C1 segment of cervical spinal cord (tissue), 14 donors: ENCODE data around the gene IRF2.
"Not testable (repeated sequence)": the region's sequence is repeated elsewhere in the genome, so short reads cannot be mapped to it uniquely, and the experiment has no call there.

Experiments used
- DNase-seq, 14 donors: peaks; one replicate each; lab custom pipeline; 2025; lab: John Stamatoyannopoulos, UW

Gene IRF2

DNA sequence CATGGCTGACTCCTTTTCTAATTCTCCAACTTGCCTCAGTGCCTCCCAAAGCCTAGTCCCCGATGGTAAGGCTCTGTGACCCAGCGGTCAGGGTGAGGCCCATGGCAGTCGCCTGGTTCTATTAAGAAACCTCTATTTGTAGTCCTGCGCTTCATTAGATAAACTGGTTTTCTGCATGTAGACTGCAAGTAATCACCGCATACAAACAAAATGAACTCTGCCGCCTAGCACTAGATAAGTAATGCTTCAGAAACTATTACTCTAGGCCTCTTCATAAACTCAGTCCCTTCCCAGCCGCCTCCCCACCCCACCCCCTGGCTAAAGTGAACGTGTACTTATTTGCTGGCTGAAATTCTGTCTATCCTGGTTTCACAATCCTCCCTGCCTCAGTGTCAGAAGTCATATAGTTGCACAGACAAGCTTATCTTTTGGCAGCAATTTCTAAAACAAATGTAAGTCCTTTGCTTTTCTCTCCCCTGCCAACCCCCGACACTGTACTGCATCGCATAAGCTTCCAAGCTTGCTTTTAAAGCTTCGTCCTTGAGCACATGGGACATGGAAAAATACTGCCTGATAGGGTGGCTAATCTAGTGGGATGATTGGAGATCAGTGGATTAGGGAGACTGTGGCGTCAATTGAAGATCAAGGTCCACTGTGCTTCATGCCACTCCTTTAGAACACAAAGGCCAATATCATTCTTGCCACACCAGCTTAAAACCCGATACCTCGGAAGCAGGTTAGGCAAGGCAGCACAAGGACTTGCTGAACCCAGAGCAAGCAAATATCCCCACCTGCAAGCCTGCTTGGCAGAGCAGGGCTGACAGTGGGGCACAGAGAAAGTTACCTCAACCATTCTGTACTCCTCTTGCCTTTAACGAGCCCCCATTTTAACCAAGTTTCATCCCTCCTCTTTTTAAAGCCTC is 125.8 kb downstream of the IRF2 start:
- no peak for DNase-seq

DNA sequence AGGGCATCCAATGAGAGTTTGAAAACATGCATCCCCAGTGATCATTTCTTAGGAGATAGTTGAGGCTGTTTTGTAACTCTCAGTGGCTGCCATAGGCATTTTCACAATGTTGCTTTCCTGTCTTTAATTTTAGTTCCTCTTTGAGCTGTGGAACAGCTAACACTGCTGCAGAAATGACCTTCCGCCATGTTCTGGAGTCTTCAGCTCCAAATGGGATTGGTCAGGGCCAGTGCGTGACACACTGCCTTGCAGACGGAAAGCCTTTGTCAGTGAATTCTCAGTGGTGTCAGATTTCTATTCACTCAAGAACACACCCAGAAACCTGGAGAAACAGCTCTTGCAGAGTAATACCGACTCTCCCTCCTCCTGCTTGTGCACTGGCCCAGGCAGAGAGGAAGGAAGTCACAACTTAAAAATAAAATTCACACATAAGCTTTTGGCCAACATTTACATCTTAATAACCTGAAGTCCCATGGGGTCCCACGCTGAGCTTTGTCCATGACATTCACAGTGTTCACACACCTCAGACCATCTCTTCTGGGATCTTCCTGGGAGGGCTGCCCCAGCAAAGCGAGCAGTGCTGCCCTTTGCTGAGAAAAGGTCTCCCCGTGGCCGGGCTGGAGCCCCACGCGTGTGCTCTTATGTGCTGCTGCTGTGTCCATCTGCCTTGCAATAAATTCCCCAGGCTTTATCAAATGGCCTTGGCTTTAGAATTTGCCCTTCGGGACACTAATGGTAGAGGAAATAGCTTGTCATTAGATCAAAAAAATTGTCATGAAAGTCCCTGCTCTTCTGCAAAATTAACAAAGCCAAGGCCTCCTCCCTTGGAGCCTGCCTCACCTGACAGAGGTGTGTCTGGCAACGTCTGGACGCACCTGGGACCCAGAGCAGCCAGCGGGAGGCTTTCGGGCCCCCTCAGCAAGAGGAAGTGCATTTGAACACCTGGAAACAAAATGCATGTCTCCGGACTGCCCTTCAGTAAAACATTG is 126.8 kb downstream of the IRF2 start:
- peak in 5 of 14 donors; percentile 1 to 28 (median 10) for DNase-seq

DNA sequence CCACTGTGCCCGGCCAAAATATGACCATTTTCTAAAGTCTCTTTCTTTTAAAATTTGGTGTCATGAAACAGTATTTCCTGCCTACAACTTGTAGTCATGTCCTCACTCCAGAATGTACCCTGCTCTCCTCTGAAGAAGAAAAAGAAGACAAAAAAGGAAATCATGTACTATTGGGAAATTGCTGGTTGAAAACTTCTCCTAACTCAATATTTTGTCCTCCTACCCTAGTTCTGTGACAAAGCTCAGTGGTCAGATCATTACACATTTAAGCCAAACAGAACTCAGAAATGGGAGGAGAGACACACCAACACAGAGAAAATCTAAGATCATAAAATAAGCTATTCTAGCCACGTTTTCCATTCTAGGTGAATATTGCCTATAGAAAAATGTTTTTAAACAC is 127.7 kb downstream of the IRF2 start:
- no peak for DNase-seq

DNA sequence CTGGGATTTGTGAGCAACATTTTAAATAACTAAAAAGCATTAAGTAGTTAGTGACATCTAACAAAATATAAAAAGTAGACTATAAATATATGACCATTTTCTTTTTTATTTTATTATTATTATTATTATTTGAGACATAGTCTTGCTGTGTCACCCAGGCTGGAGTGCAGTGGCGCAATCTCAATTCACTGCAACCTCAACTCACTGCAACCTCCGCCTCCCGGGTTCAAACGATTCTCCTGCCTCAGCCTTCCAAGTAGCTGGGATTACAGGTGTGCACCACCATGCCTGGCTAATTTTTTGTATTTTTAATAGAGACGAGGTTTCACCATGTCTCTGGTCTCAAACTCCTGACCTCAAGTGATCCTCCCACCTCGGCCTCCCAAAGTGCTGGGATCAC is 128.1 kb downstream of the IRF2 start:
- DNase-seq: not testable (repeated sequence)

DNA sequence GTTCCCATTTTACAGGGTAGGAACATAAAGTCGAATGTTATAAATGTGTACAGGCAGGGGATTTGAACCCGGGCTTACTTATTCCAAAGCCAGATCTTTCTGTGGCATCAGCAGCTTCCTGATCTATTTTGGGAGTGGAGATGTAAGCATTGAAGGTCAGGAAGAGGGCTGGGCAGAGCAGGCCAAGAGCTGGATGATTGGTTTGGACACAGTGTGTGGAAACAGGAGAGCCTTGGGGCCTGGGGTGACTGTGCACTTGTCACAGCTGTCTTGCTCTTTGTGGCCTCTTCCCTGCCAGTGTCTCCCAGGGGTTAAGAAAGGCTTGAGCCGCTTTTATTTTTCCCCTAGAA is 128.8 kb downstream of the IRF2 start:
- no peak for DNase-seq

DNA sequence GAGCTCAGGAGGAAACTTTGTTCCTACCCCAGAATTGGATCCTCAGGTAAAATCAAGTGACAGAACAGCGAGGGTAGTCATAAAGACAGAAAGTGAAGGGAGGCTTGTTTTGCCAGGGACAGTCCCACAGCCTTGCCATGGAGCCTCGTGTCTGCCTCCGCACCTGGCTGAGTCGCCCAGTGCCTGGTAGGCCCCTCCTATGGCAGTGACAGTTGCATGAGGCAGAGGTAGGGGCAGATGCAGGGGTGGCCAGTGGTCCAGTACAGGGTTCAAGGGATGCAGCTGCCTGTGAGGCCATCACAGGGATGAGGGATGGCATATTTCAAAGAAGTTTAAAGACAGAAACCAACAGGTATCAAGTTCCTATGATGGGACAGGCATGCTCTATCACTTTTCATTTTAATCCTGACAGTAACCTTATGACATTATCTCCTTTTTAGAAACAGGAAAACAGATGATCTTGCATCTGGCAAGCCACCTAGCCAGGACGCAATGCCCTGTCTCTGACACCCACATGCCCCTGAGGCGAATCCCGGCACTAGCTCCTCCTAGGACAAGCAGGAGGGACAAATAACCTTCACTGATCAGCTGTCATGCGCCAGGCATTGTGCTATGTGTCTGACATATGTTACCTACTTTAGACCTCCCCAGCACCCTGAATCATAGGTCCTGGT is 129.3 kb downstream of the IRF2 start:
- no peak for DNase-seq

DNA sequence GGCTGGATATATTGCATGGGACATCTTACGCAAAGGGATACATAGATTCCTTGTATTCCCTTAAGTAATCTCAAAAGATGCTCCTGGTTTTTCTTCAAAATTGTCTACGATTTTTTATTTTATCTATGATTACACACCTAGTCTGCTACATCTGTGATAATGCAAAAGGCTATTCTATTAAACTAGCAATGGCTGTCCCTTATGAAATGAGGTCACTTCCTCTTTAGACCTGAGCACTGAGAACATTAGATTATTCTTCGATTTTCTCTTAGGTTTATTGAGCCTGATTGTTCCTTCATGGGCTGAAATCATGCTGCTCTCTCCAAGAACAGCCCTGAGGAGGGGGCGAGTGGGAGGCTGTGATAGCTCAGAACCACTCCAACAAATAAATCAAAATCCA is 129.9 kb downstream of the IRF2 start:
- DNase-seq: no peak

DNA sequence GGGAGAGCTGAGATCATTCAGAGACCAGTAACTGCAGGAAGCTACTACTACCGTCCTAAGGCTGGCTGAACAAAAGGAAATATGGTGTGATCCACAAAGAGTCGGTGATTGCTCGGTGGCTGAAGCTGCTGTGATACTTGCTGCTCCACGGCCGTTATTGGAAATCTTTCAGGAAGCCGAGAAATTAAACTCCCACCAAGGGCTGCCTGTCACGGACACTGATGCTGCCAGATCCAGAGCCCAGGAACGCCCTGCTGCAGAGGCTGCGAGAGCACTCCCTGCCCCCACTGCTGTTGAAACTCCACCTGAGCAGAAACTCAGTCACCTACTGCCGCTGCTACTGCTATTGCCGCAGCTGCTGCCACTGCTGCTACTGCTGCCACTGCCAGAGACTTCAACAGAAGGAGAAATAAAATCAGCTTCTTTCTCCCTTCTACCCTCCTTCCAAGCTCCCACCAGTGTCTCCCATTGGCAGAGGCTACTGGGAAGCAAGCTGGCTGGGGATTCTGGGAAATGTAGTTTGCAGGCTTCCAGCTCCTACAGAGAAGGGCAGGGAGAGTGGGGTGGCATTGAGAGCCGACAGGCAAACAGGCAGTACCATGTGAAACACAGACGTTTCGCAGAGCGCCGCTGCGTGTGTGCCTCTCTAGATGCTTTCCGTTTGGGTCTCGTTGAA is 130.7 kb downstream of the IRF2 start:
- DNase-seq: peak in 13 of 14 donors; percentile 17 to 90 (median 75)

DNA sequence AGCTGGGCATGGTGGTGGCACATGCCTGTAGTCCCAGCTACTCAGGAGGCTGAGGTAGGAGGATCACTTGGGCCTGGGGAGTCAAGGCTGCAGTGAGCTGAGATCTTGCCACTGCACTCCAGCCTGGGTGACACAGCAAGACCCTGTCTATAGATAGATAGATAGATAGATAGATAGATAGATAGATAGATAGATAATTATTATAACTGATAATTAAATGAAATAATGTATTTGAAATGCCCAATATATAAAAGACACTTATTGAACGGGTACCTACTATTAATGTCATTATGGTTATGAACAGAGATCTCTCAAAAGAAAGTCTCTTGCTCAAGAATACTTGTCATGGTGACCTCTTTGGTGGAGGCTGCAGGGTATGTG is 131.5 kb downstream of the IRF2 start:
- DNase-seq: not testable (repeated sequence)

DNA sequence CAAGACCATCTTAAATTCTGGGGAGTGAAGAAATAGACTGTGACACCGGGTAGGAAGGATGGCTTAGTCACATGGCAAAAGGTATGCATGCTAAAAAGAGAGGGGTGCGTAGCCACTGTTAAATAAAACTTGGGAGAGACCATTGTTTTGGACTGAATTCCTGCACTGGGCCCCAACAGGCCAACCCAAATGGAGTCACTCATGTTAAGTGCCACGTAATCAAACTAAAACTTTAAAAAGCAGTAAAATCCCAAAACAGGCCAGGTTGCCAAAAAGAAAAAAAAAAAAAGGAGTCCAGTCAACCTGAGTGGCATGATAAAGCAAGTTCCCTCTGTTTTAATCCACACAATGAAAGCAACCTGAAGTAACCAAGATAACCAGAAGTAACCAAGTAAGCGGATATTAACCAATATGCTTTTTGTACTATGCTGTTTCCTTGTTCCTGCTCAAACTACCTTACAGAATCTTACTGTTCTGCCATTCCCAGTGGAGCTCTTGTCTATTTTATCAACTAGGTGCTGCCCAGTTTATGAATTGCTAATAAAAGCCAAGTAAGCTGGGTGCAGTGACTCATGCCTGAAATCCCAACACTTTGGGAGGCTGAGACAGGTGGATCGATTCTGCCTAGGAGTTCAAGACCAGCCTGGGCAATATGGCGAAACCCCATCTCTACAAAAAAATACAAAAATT is 132.0 kb downstream of the IRF2 start:
- DNase-seq: no peak

DNA sequence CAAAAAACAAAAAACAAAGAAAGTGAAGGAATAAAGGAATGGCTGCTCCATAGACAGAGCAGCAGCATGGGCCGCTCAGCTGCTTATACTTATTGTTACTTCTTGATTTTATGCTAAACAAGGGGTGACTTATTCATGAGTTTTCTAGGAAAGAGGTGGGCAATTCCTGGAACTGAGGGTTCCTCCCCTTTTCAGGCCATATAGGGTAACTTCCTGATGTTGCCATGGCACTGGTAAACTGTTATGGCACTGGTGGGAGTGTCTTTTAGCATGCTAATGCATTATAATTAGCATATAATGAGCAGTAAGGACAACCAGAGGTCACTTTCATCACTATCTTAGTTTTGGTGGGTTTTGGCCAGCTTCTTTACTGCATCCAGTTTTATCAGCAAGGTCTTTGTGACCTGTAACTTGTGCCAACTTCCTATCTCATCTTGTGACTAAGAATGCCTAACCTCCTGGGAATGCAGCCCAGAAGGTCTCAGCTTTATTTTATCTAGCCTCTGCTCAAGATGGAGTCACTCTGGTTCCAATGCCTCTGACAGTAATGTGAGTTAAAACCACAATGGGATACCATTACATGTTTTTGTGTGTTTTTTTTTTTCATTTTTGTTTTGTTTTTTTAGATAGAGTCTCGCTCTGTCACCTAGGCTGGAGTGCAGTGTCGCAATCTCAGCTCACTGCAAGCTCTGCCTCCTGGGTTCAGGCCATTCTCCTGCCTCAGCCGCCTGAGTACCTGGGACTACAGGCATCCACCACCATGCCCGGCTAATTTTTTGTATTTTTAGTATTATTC is 134.8 kb downstream of the IRF2 start:
- DNase-seq: not testable (repeated sequence)

DNA sequence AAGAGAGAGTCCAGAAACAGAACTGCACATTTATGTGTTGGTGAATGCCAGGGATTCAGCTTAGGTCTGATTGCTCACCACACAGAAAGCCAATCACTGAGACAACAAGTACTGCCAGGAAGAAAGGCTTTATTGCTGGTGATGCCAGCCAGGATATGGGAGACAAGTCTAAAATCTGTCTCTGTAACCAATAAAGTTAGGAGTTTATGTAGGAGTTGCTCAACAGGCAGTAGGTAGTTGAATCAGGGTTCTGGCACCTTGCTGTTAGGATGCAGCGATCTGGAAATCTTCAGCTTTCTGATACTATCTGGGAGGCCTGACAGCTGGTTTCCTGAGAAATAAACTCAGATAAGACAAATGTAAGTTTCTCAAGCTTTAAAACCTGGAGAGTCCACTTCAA is 136.4 kb downstream of the IRF2 start:
- no peak for DNase-seq
